ENCODE results near the gene TSPAN14.

Gene TSPAN14

DNA sequence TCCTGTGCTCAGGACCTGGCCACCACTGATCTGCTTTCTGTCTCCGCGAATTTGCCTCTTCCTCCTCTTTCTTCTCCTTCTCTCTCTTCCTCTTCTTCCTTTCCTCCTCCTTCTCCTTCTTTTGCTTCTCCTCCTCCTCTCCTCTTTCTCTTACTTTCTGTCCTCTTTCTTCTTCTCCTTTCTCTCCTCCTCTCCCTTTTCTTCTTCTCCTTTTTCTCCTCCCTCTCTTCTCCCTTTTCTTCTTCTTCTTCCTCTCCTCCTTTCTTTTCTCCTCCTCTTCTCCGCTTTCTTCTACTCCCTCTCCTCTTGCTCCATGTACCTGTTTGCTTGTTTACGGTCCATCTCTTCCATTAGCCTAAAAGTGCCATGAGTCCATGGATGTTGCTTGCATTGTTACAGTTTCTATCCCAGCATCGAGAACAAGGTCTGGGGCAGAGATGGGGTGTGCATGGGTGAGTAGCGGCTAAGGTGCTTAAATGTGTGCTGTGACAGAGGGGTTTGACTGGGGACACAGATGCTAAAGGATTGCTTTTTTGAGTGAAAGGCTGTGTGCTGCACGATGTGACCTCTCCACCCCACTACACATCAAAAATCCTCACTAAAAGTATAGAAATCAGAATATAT, 91.3 kb downstream of the TSPAN14 start:
- no peaks in the 10 kb centered on the region for H3K4me1 ChIP-seq (ENCODE audit: control insufficient read depth in 1 of 2, insufficient read depth in 2 of 2, low read length in 2 of 2)
- no CpG with 5 or more reads among the region's 7 CpGs for WGBS (ENCODE audit: extremely low coverage, insufficient coverage, insufficient read length)
- H2BK5ac ChIP-seq (ENCODE audit: low read depth, low read length, poor library complexity), result no peak overlapping the region
- H3K27me3 ChIP-seq (ENCODE audit: insufficient read depth, low read length), result no peaks in the 10 kb centered on the region
- H2BK120ac ChIP-seq (ENCODE audit: insufficient read depth, low read length, poor library complexity), result no peak overlapping the region
- no peak overlapping the region for H4K8ac ChIP-seq (ENCODE audit: low read depth, low read length)
- peaks cover 10% of the 10 kb centered on the region for H3K9me3 ChIP-seq (ENCODE audit: insufficient read depth, low read depth, low read length)
- H3K14ac ChIP-seq (ENCODE audit: low read length), result no peak overlapping the region
- H3K23ac ChIP-seq (ENCODE audit: low read length), result no peak overlapping the region
- H3K4me2 ChIP-seq (ENCODE audit: low read length), result no peak overlapping the region
- no peak overlapping the region for H3K9ac ChIP-seq (ENCODE audit: low read length)
- DNase-seq, result no peak
- no peak overlapping the region for H3K4ac ChIP-seq (ENCODE audit: low read depth, low read length)
- no peaks in the 10 kb centered on the region for H3K79me2 ChIP-seq (ENCODE audit: control insufficient read depth, insufficient read depth, low read length, poor library complexity)
- H2BK12ac ChIP-seq (ENCODE audit: low read length), result no peak overlapping the region
- no peaks in the 10 kb centered on the region for H3K79me1 ChIP-seq (ENCODE audit: low read length)
- H3K18ac ChIP-seq (ENCODE audit: low read length), result no peak overlapping the region
- no peak overlapping the region for H3K4me3 ChIP-seq (ENCODE audit: low read depth, low read length)
- H3K36me3 ChIP-seq (ENCODE audit: control insufficient read depth in 1 of 2, insufficient read depth in 2 of 2, low read length in 2 of 2), result no peaks in the 10 kb centered on the region
- no peak overlapping the region for H2AK5ac ChIP-seq (ENCODE audit: low read length)
- H4K12ac ChIP-seq (ENCODE audit: low read depth, low read length), result no peak overlapping the region
- H4K91ac ChIP-seq (ENCODE audit: low read depth, low read length), result no peak overlapping the region
- no peak overlapping the region for H3K27ac ChIP-seq (ENCODE audit: low read depth, low read length)
- H2AFZ ChIP-seq (ENCODE audit: insufficient read depth, low read length, poor library complexity), result no peak overlapping the region

DNA sequence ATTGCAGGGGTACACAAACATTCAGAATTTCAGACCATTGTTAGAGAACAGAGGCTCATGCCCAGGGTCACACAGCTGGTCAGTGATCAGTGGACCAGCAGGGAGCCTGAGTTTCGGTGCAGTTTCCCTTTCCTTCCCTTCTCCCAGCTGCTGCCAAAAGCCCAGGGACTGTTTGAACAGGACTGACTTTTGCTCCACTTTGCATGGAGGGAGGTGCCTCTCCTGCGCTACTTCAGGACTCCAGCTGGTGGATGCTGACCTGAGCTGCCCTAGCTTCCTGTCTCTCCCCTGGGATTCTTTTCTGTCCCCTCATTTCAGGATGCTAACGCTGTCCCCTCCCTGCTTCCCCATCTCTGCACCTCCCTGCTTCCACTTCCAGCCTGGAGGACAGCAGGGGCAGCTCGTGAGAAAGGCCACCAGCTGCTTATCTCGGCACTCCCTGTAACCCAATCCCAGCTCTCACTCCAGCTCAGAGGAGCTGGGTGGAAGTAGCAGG, 98.1 kb downstream of the TSPAN14 start:
- DNase-seq, result no peak
- H3K23ac ChIP-seq (ENCODE audit: low read length), result no peak overlapping the region
- H3K9me3 ChIP-seq (ENCODE audit: insufficient read depth, low read depth, low read length), result peaks cover 2% of the 10 kb centered on the region
- WGBS (ENCODE audit: extremely low coverage, insufficient coverage, insufficient read length), result no CpG with 5 or more reads among the region's 5 CpGs
- H2BK5ac ChIP-seq (ENCODE audit: low read depth, low read length, poor library complexity), result no peak overlapping the region
- no peaks in the 10 kb centered on the region for H3K79me2 ChIP-seq (ENCODE audit: control insufficient read depth, insufficient read depth, low read length, poor library complexity)
- no peak overlapping the region for H4K12ac ChIP-seq (ENCODE audit: low read depth, low read length)
- no peak overlapping the region for H3K9ac ChIP-seq (ENCODE audit: low read length)
- no peaks in the 10 kb centered on the region for H3K79me1 ChIP-seq (ENCODE audit: low read length)
- no peak overlapping the region for H3K18ac ChIP-seq (ENCODE audit: low read length)
- peak overlapping the region; percentile 22 for H3K4me3 ChIP-seq (ENCODE audit: low read depth, low read length)
- no peak overlapping the region for H3K4ac ChIP-seq (ENCODE audit: low read depth, low read length)
- H2AK5ac ChIP-seq (ENCODE audit: low read length), result no peak overlapping the region
- no peak overlapping the region for H2BK12ac ChIP-seq (ENCODE audit: low read length)
- no peak overlapping the region for H2AFZ ChIP-seq (ENCODE audit: insufficient read depth, low read length, poor library complexity)
- no peak overlapping the region for H3K27ac ChIP-seq (ENCODE audit: low read depth, low read length)
- no peaks in the 10 kb centered on the region for H3K4me1 ChIP-seq (ENCODE audit: control insufficient read depth in 1 of 2, insufficient read depth in 2 of 2, low read length in 2 of 2)
- H3K27me3 ChIP-seq (ENCODE audit: insufficient read depth, low read length), result no peaks in the 10 kb centered on the region
- H3K4me2 ChIP-seq (ENCODE audit: low read length), result no peak overlapping the region
- H4K8ac ChIP-seq (ENCODE audit: low read depth, low read length), result no peak overlapping the region
- H3K14ac ChIP-seq (ENCODE audit: low read length), result no peak overlapping the region
- H2BK120ac ChIP-seq (ENCODE audit: insufficient read depth, low read length, poor library complexity), result no peak overlapping the region
- no peak overlapping the region for H4K91ac ChIP-seq (ENCODE audit: low read depth, low read length)
- no peaks in the 10 kb centered on the region for H3K36me3 ChIP-seq (ENCODE audit: control insufficient read depth in 1 of 2, insufficient read depth in 2 of 2, low read length in 2 of 2)

DNA sequence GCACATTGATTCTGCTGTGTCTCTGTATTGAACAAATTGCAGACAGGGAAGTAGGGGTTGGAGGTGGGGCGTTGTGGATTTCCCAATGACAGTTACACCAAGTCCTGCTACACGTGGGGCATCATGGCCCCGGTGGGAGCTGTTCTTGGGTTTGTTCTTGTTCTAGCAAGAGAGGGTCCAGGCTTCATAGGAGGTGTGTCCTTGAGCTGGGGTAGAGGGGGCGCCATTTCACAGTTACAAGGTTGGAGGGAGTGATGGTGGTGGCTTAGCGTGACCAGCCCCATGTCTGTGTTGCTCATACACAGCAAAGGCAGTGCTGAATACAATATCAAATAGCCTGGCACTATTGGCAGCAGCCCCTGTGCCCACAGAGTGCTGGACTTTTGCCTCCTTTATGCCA, 99.3 kb downstream of the TSPAN14 start:
- Histone ChIP-seq H3K14ac (ENCODE audit: low read length) (no peak overlapping the region), H2BK5ac (ENCODE audit: low read depth, low read length, poor library complexity) (no peak overlapping the region), H3K79me2 (ENCODE audit: control insufficient read depth, insufficient read depth, low read length, poor library complexity) (no peaks in the 10 kb centered on the region), H3K9me3 (ENCODE audit: insufficient read depth, low read depth, low read length) (peaks cover 2% of the 10 kb centered on the region), H3K36me3 (ENCODE audit: control insufficient read depth in 1 of 2, insufficient read depth in 2 of 2, low read length in 2 of 2) (no peaks in the 10 kb centered on the region), H3K27me3 (ENCODE audit: insufficient read depth, low read length) (no peaks in the 10 kb centered on the region), H2BK12ac (ENCODE audit: low read length) (no peak overlapping the region), H3K79me1 (ENCODE audit: low read length) (no peaks in the 10 kb centered on the region), H3K4me3 (ENCODE audit: low read depth, low read length) (no peak overlapping the region), H3K27ac (ENCODE audit: low read depth, low read length) (no peak overlapping the region), H4K8ac (ENCODE audit: low read depth, low read length) (no peak overlapping the region), H4K12ac (ENCODE audit: low read depth, low read length) (no peak overlapping the region), H3K18ac (ENCODE audit: low read length) (no peak overlapping the region), H2AK5ac (ENCODE audit: low read length) (no peak overlapping the region), H3K4me2 (ENCODE audit: low read length) (no peak overlapping the region), H4K91ac (ENCODE audit: low read depth, low read length) (no peak overlapping the region), H2BK120ac (ENCODE audit: insufficient read depth, low read length, poor library complexity) (no peak overlapping the region), H3K4ac (ENCODE audit: low read depth, low read length) (no peak overlapping the region), H3K9ac (ENCODE audit: low read length) (no peak overlapping the region), H2AFZ (ENCODE audit: insufficient read depth, low read length, poor library complexity) (no peak overlapping the region), H3K23ac (ENCODE audit: low read length) (no peak overlapping the region), H3K4me1 (ENCODE audit: control insufficient read depth in 1 of 2, insufficient read depth in 2 of 2, low read length in 2 of 2) (no peaks in the 10 kb centered on the region)
- no peak for DNase-seq
- no CpG with 5 or more reads among the region's 5 CpGs for whole genome bisulfite sequencing (ENCODE audit: extremely low coverage, insufficient coverage, insufficient read length)

DNA sequence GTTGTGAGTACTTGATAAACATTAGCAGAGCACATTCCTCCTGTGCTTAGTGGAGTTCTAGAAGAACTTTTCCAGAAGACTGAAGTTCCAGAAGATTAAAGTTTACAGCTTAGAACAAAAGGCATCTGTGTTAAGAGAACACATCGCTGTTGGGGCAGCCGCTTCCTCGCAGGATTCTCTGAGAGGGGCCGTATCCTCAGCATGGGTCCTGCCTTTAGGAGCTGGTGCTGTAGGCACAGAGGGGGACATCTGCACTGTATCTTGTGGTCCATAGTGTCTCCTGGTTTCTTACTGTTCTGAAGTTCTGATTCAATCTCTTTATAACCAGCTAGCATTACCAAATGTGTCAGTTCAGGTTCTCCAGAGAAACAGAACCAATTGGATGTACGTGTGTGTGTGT, 99.9 kb downstream of the TSPAN14 start:
- no peak for DNase-seq
- Histone ChIP-seq H3K27me3 (ENCODE audit: insufficient read depth, low read length) (no peaks in the 10 kb centered on the region), H2BK120ac (ENCODE audit: insufficient read depth, low read length, poor library complexity) (no peak overlapping the region), H2AFZ (ENCODE audit: insufficient read depth, low read length, poor library complexity) (no peak overlapping the region), H3K23ac (ENCODE audit: low read length) (no peak overlapping the region), H3K79me2 (ENCODE audit: control insufficient read depth, insufficient read depth, low read length, poor library complexity) (no peaks in the 10 kb centered on the region), H4K12ac (ENCODE audit: low read depth, low read length) (no peak overlapping the region), H3K18ac (ENCODE audit: low read length) (no peak overlapping the region), H4K8ac (ENCODE audit: low read depth, low read length) (no peak overlapping the region), H3K9ac (ENCODE audit: low read length) (no peak overlapping the region), H4K91ac (ENCODE audit: low read depth, low read length) (no peak overlapping the region), H3K4me3 (ENCODE audit: low read depth, low read length) (no peak overlapping the region), H3K4ac (ENCODE audit: low read depth, low read length) (no peak overlapping the region), H3K79me1 (ENCODE audit: low read length) (no peaks in the 10 kb centered on the region), H3K27ac (ENCODE audit: low read depth, low read length) (no peak overlapping the region), H2AK5ac (ENCODE audit: low read length) (no peak overlapping the region), H3K36me3 (ENCODE audit: control insufficient read depth in 1 of 2, insufficient read depth in 2 of 2, low read length in 2 of 2) (no peaks in the 10 kb centered on the region), H3K9me3 (ENCODE audit: insufficient read depth, low read depth, low read length) (peaks cover 2% of the 10 kb centered on the region), H2BK12ac (ENCODE audit: low read length) (no peak overlapping the region), H3K14ac (ENCODE audit: low read length) (no peak overlapping the region), H2BK5ac (ENCODE audit: low read depth, low read length, poor library complexity) (no peak overlapping the region), H3K4me2 (ENCODE audit: low read length) (no peak overlapping the region), H3K4me1 (ENCODE audit: control insufficient read depth in 1 of 2, insufficient read depth in 2 of 2, low read length in 2 of 2) (no peaks in the 10 kb centered on the region)
- no CpG with 5 or more reads among the region's 5 CpGs for WGBS (ENCODE audit: extremely low coverage, insufficient coverage, insufficient read length)
